Sciatic nerve (tissue), 2 donors: ENCODE results near the gene GARS1. TPM values are rescaled to one million over a fixed set of nuclear protein-coding genes. Genes with fewer than 3 reads are reported as not detected.
A peak's percentile ranks its signal among the peaks of the same experiment; 100 is the strongest.

ENCODE experiments used
- ATAC-seq: fragments of 200-7000 bp; cut with Tn5 transposase; one replicate; pipeline ENCODE4 v1.9.1; 2020; ENCODE audit warnings: mild to moderate bottlenecking, moderate library complexity
- DNase-seq: peaks from one replicate; pipeline ENCODE4 v3.0.0-alpha.2; 2020; ENCODE audit warnings: low spot score
- intact Hi-C: fragments of 100-400 bp; cut with DNase I; formaldehyde crosslinking; loops from one replicate; pipeline ENCODE4 v1.14.2; 2022
- total RNA-seq: library from RNA; stranded (reverse); fragmentation: NEBNext Ultra II Directional; extraction: Animal tissue kit (Norgen Biotek cat#: 25700); gene quantifications from one replicate; pipeline ENCODE4 v1.2.1, GENCODE V29; 2021
- donor health status: DM: no; HTN: no; CAD: no.
- donor health status: DM: no; HTN: no; CAD: no.

The GARS1 gene
- total RNA-seq, 1 donor from 2014 or later = 51.4 TPM

DNA sequence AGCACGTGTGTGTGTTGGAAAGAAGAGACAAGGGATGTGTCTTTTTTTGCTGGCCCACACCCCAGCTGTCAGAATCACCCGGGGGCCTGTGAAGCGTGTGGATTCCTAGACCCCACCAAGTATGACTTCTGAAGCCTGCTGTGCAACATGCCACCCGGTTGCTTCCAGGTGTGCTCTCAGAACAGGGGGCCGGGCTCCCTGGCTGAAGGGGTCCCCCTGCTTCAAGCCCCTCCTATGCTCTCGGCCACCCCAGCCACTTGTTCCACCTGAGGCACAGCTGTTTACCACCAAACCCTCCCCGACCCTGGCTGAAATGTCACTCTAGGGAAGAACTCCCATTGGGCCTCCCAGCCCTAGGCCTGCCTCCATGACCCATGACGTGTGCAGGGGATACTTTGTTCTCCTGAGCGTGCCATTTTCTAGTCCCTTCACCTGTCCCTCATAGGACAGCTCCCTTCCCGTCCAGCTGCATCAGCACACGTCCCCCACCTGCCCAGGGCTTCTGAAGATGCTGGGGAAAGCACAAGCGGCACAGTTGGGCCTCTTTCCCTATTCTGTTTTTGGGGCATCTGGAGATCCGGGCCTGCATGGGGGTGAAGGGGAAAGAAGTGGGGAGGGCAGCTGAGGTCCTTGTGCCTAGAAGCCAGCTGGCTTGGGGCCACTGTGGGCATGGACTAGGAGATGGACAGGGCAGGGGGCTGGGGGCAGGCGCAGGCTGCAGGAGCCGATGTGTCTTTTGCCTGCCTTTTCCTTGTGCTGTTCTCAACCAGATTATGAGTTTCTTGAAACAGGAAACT lies 54.3 kb downstream of the GARS1 start:
- DNase-seq = no peak
- intact Hi-C loops = no loop called here
- no peak for ATAC-seq

DNA sequence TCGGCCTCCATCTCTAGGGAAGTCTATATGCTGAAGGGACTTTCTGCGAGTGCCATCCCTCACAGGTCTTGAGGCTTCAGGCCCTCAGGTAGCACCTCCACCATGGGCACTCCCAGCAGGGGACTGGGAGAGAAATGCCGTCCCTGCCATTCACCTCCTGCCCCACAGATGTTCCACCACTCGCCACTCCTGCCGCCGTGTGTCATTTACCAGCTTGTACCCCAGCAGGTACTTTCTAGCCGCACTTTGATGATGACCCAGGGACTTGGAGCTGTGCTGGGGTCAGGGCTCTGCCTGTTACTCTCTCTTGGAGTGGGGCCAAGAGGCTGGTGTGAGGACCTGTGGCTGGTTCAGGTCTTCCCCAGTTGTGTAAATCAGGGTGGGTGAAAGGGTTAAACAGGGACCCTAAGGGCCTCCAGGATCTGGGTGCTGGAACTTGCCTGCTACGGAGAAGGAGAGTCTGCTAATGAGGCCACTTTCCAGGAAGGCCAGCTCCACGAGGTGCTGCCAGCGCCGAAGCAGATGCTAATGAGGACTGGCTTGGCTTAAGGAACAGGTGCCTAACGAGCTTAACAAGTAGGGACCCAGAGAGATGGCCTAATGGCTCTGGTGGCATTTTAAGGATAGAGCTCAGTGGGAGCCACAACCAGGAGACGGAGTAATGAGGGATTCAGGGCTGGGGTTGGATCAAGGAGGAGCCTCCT lies 55.2 kb downstream of the GARS1 start:
- intact Hi-C loops = no loop called here
- ATAC-seq (no peak), DNase-seq (no peak)

DNA sequence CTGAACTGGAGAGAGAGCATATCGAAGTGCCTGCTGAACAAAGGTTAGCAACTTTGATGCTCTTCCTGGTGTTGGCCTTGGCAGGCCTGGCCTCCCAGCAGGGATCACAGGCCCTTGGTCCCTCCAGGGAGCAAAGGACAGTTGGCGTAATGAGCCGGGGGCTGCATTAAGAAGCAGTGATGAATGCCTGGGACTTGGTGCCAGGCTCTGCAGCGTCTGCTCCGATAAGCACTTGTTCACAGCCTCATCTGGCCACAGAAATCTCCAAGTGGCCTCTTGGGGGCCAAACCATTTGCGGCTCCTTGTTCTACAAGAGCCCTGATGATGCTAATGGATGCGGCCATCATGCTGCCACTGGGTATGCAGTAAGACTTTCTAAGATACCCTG lies 55.7 kb downstream of the GARS1 start:
- intact Hi-C loops = no loop called here
- DNase-seq (no peak), ATAC-seq (no peak)

GRCh38 chr7:30652132-30652531 lies 57.5 kb downstream of the GARS1 start:
- ATAC-seq (no peak), DNase-seq (no peak)
- intact Hi-C loops = no loop called here

- no peak for ATAC-seq
- DNase-seq = no peak
Measured at GRCh38 chr7:30652698-30653641, 58.3 kb downstream of the GARS1 start.

DNA sequence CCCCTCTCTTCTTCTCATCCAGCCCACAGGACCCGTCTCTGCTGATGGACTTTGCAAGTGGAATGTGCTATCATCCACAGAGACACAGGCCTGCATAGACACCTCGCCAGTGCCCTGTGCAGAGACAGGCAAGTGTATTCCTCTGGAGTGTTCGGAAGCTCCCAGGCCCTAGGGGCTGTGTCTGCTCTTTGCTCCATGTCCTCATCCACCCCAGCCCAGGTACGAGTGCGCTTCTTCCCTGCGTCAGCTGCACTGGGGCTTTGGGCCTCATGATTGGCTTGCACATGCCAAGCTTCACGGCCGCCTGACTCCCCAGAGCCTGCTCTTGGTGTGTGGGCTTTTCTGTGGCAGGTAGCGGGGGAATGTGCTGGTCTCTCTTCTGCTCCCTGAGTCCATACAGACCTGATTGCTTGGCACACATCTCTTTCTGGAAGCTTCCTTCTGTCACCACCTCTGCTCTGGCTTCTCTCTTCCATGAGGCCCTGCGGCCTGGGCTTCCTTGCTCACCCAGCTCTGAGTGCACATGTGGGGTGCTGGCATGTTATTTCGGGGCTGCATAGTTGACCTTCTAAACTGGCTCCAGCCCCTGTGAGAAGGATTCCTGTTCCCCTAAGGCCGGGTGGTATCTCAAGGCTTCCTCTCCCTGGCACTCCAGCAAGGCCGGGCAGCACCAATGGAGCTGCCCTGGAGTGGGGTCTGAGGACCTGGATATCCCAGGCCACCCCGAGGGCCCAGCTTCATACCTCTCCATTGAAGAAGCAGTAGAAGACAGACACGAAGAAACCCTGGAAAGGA lies 59.8 kb downstream of the GARS1 start:
- ATAC-seq (no peak), DNase-seq (peak; percentile 35)
- intact Hi-C loops = no loop called here

More at GRCh38 chr7:30652698-30653641, 58.3 kb downstream of the GARS1 start:
- intact Hi-C loops = no loop called here

GRCh38 chr7:30655096-30655970 lies 60.7 kb downstream of the GARS1 start:
- intact Hi-C loops = no loop called here
- ATAC-seq = no peak
- peak; percentile 50 for DNase-seq

- intact Hi-C loops = no loop called here
Measured at GRCh38 chr7:30656006-30656957, 61.6 kb downstream of the GARS1 start.

GRCh38 chr7:30657131-30657530 lies 62.5 kb downstream of the GARS1 start:
- DNase-seq = peak; percentile 33
- intact Hi-C loops = no loop called here

More at GRCh38 chr7:30656006-30656957, 61.6 kb downstream of the GARS1 start:
- peak; percentile 39 for DNase-seq
- no peak for ATAC-seq

DNA sequence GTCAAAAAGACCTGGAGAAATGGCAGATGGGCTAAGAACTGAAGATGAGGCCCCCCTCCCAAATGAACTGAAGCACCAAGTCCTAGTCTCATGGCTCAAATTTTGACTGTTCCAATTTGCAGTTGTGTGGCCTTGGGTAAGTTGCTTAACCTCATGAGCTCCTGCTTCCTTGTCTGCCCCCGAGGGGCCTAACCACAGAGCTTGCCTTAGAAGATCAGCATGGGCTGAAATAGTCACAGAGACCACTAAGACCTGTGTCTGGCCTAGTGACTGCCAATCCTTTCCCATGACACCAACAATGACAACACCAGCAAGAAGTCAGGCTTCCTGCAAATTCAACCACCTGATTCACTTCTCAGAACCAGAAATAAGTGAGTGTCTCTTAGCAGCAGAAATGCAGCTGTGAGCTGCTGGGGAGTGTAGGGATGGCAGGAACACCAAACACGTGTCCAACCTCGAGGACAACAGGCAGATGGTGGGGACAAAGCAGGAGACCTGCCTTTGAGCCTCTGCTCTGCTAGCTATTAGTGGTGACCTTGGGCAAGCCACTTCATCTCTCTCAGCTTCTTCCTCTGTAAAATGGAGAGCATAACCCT lies 63.9 kb downstream of the GARS1 start:
- DNase-seq = no peak
- intact Hi-C loops = no loop called here
- no peak for ATAC-seq

More at GRCh38 chr7:30657131-30657530, 62.5 kb downstream of the GARS1 start:
- ATAC-seq = no peak

DNA sequence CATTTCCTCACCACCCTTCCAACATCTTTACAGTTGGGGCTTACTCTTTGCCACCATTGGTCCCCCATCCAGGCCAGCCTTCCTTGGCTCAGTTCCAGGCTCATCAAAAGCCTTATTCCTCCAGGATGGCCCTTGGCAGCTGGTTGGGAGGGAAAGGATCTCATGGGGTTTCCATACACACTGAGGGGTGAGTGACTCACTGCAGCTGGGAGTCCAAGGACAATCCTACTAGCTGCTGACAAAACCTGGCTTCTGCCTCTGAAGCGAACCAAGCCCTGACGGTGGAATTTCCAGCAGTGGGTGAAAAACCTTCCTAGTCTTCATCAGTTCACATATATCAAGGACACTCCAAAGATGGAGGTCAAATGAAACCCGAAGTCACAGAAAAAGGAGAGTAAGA lies 64.6 kb downstream of the GARS1 start:
- intact Hi-C loops = no loop called here
- DNase-seq = no peak
- ATAC-seq = no peak

- ATAC-seq (peak; percentile 19), DNase-seq (no peak)
- intact Hi-C loops = no loop called here
Measured at GRCh38 chr7:30660331-30661255, 65.9 kb downstream of the GARS1 start.

DNA sequence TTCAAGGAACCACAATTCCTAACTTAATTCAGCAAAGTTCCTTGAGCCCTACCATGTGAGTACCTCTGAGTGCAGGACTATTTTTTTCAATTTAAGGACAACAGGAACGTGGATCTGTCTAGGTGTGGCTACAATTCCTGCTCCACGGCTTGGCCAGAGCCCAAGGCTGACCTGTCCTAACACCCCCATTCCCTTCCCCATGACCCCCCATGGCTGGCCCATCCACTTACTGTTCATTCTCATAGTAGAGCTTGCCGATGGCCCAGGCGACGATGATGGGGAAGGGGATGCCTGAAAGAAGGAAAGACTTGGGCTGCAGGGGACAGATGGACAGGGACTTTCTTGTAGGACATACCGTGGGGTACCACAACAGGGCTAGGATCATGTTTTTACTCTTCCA lies 67.2 kb downstream of the GARS1 start:
- ATAC-seq (no peak), DNase-seq (no peak)
- intact Hi-C loops = no loop called here

- DNase-seq = no peak
- intact Hi-C loops = no loop called here
- ATAC-seq = no peak
Measured at GRCh38 chr7:30662431-30662939, 67.8 kb downstream of the GARS1 start.

DNA sequence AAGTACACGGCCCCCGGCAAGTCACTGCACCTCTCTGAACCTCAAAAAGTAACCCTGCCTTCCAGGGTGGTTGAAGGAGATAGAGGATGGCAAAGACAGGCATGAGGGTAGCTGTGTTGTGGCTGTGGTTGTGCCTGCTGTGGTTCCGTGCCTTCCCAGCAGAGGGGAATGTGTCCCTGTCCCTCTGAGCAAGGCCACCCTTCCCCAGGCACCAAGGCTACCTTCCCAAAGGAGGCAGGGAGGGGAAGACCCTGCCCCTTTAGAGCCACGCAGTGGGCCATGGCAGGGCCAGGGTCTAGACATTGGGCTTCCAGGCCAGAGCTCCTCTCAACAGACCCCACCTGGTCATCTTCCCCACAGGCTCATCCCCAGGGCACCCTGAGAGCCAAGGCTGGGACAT lies 68.7 kb downstream of the GARS1 start:
- intact Hi-C loops = no loop called here
- no peak for ATAC-seq
- no peak for DNase-seq
